IMR-90 (cell line): ENCODE data around the gene PLEKHH2. TPM values are rescaled to one million over a fixed set of nuclear protein-coding genes. Genes with fewer than 3 reads are reported as not detected.

ENCODE experiments used
- ATAC-seq: fragments of 200-7000 bp; cut with Tn5 transposase; 2 replicates; pipeline ENCODE4 v1.9.1; 2020; ENCODE audit warnings: low read depth, mild to moderate bottlenecking, moderate library complexity
- BruUV-seq: library from RNA; stranded (reverse); fragments of 400-500 nt; replicated peaks from 2 replicates; lab custom pipeline; 2021; lab: Mats Ljungman, UMichigan
- CTCF ChIA-PET: fragments of 300-600 bp; formaldehyde crosslinking; extraction: SDS; loops from one replicate; lab custom pipeline; 2021; ENCODE audit warnings: antibody characterized with exemption; lab: Yijun Ruan, JAX
- POLR2A ChIA-PET: fragments of 300-600 bp; sonication (Branson Sonifier 250); formaldehyde crosslinking; loops from one replicate; lab custom pipeline; 2022; ENCODE audit warnings: antibody characterized with exemption; ENCODE audit not compliant: unreplicated experiment; lab: Charles Lee
- DNase-seq: peaks from one replicate; pipeline ENCODE4 v3.0.0; 2013
- H2AFZ ChIP-seq: replicated peaks from 2 replicates; pipeline ENCODE3; 2013; ENCODE audit warnings: low read length, mild to moderate bottlenecking; ENCODE audit not compliant: poor library complexity
- H2AK5ac ChIP-seq: 2 replicates; pipeline ENCODE4 v1.6.1; 2013; ENCODE audit warnings: low read depth, low read length, inconsistent platforms
- H2AK9ac ChIP-seq: replicated peaks from 2 replicates; pipeline ENCODE3; 2013; ENCODE audit warnings: mild to moderate bottlenecking, low read depth, low read length, moderate library complexity; ENCODE audit not compliant: poor library complexity
- H2BK120ac ChIP-seq: 2 replicates; pipeline ENCODE4 v1.6.1; 2013; ENCODE audit warnings: low read depth, low read length, inconsistent platforms
- H2BK15ac ChIP-seq: 3 replicates; pipeline ENCODE4 v1.6.1; 2013; ENCODE audit warnings: low read depth, low read length, inconsistent platforms
- H2BK20ac ChIP-seq: 2 replicates; pipeline ENCODE4 v1.6.1; 2013; ENCODE audit warnings: low read depth, mild to moderate bottlenecking, inconsistent platforms, low read length, moderate library complexity
- H2BK5ac ChIP-seq: 2 replicates; pipeline ENCODE4 v1.6.1; 2013; ENCODE audit warnings: mild to moderate bottlenecking, low read depth, low read length, inconsistent platforms; ENCODE audit not compliant: poor library complexity, severe bottlenecking
- H3K14ac ChIP-seq: replicated peaks from 2 replicates; pipeline ENCODE4 v1.6.1; 2013; ENCODE audit warnings: low read depth, low read length, inconsistent platforms
- H3K18ac ChIP-seq: 2 replicates; pipeline ENCODE4 v1.6.1; 2013; ENCODE audit warnings: low read depth, low read length, control low read depth
- H3K23ac ChIP-seq: 2 replicates; pipeline ENCODE4 v1.6.1; 2013; ENCODE audit warnings: low read depth, low read length, inconsistent platforms
- H3K27ac ChIP-seq: 2 replicates; pipeline ENCODE4 v1.5.1; 2013; ENCODE audit warnings: mild to moderate bottlenecking, control low read depth, low read length; ENCODE audit not compliant: insufficient read depth
- H3K27me3 ChIP-seq: 2 replicates; pipeline ENCODE4 v1.6.1; 2013; ENCODE audit warnings: low read length; ENCODE audit not compliant: control insufficient read depth, insufficient read depth
- H3K36me3 ChIP-seq: 2 replicates; pipeline ENCODE4 v1.6.1; 2013; ENCODE audit warnings: low read length, mixed read lengths; ENCODE audit not compliant: control insufficient read depth, insufficient read depth
- H3K4ac ChIP-seq: 2 replicates; pipeline ENCODE4 v1.6.1; 2013; ENCODE audit warnings: low read depth, low read length, inconsistent platforms
- H3K4me1 ChIP-seq: 2 replicates; pipeline ENCODE4 v1.6.1; 2013; ENCODE audit warnings: low read length, mixed read lengths; ENCODE audit not compliant: control insufficient read depth, insufficient read depth
- H3K4me2 ChIP-seq: 2 replicates; pipeline ENCODE4 v1.6.1; 2013; ENCODE audit warnings: low read depth, mild to moderate bottlenecking, control low read depth, low read length, moderate library complexity
- H3K4me3 ChIP-seq: 2 replicates; pipeline ENCODE4 v1.5.1; 2013; ENCODE audit warnings: low read depth, mild to moderate bottlenecking, control low read depth, low read length, moderate library complexity; ENCODE audit not compliant: insufficient read depth
- H3K56ac ChIP-seq: 2 replicates; pipeline ENCODE4 v1.6.1; 2013; ENCODE audit warnings: low read length, inconsistent platforms; ENCODE audit not compliant: insufficient read depth; ENCODE audit errors: extremely low read depth
- H3K79me1 ChIP-seq, 2 experiments: 2 replicates each; pipeline ENCODE4 v1.6.1; 2013; ENCODE audit warnings: low read length in 2 of 2, inconsistent platforms in 1 of 2, low read depth in 1 of 2
- H3K9ac ChIP-seq: 2 replicates; pipeline ENCODE4 v1.6.1; 2013; ENCODE audit warnings: low read depth, low read length, control low read depth
- H3K9me1 ChIP-seq: 2 replicates; pipeline ENCODE4 v1.6.1; 2013; ENCODE audit warnings: low read length, inconsistent platforms; ENCODE audit not compliant: insufficient read depth
- H3K9me3 ChIP-seq: 2 replicates; pipeline ENCODE4 v1.6.1; 2013; ENCODE audit warnings: low read length; ENCODE audit not compliant: control insufficient read depth, insufficient read depth
- H4K20me1 ChIP-seq: 2 replicates; pipeline ENCODE4 v1.6.1; 2013; ENCODE audit warnings: low read length, inconsistent platforms; ENCODE audit not compliant: insufficient read depth
- H4K5ac ChIP-seq: 2 replicates; pipeline ENCODE4 v1.6.1; 2013; ENCODE audit warnings: mild to moderate bottlenecking, low read depth, low read length, control low read depth
- H4K8ac ChIP-seq, 2 experiments: 2 replicates each; pipeline ENCODE4 v1.6.1; 2013; ENCODE audit warnings: low read depth in 2 of 2, low read length in 2 of 2, control low read depth in 1 of 2, inconsistent platforms in 1 of 2
- H4K91ac ChIP-seq: 2 replicates; pipeline ENCODE4 v1.6.1; 2013; ENCODE audit warnings: low read depth, low read length, inconsistent platforms; ENCODE audit not compliant: insufficient read depth
- CEBPB ChIP-seq: IDR thresholded peaks from 2 replicates; pipeline ENCODE4 v1.6.1; 2012; ENCODE audit warnings: low read depth, low read length, improper control_type of control experiment
- MAZ ChIP-seq: IDR thresholded peaks from 2 replicates; pipeline ENCODE4 v1.6.1; 2012; ENCODE audit warnings: low read depth, mild to moderate bottlenecking, low read length, improper control_type of control experiment, moderate library complexity, borderline replicate concordance
- WGBS, 2 experiments: methylation state at CpG; one replicate each; pipeline versions ENCODE4 v1.1.5 to v1.1.7; 2013; ENCODE audit warnings: missing lambda C conversion rate in 2 of 2; ENCODE audit not compliant: insufficient read length in 1 of 2; ENCODE audit errors: extremely low coverage in 2 of 2; 5-methylcytosine and 5-hydroxymethylcytosine counted together
- dilution Hi-C: fragments of 300-500 bp; cut with HindIII; formaldehyde crosslinking; loops from one replicate; pipeline ENCODE4 v1.14.3; 2018; ENCODE audit warnings: low sequenced_read_pairs; ENCODE audit not compliant: unreplicated experiment
- in situ Hi-C: fragments of 300-500 bp; cut with MboI; formaldehyde crosslinking; loops from 3 replicates; pipeline ENCODE4 v1.14.3; 2019; ENCODE audit warnings: low sequenced_read_pairs, inconsistent platforms, mixed read lengths
- intact Hi-C: fragments of 100-400 bp; cut with micrococcal nuclease; formaldehyde crosslinking; loops from 2 replicates; pipeline ENCODE4 v1.10.0; 2022
- polyA plus RNA-seq, 3 experiments: library from polyadenylated mRNA; depleted of rRNA; stranded (reverse); fragments of >200 nt; gene quantifications; 2 replicates each; pipeline ENCODE4 v1.2.3, GENCODE V29; 2012; ENCODE audit warnings: low replicate concordance in 1 of 3
- total RNA-seq: library from RNA; depleted of rRNA; stranded (reverse); fragments of >200 nt; gene quantifications from 2 replicates; pipeline ENCODE4 v1.2.3, GENCODE V29; 2012

Gene PLEKHH2
- total and polyA plus RNA-seq, 2 of the 4 experiments (the other 2 are of a cell fraction), result 2.0 to 3.3 TPM

DNA sequence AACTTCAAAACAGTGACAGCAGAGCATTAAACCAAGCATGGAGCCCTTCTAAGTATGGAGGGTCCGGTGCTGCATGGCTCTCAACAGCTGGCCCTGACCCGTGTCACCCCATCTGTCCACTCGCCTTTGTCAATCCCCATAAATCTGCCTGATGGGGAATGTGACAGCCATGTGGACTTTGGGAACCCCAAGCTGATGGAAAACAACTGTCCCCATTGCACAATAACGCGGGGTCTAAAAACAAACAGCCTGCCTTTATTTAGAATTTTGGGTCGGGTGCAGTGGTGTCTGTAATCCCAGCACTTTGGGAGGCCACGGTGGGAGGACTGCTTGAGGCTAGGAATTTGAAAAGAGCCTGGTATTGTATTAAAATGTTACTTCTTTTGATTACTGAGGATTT, 24.1 kb upstream of the PLEKHH2 start:
- H3K36me3 ChIP-seq, result no peaks in the 10 kb centered on the region
- no peak overlapping the region for H2AK5ac ChIP-seq
- peak overlapping the region; percentile 37 for H2AK9ac ChIP-seq
- no peak overlapping the region for H3K56ac ChIP-seq
- peak overlapping the region; percentile 40 for H2AFZ ChIP-seq
- H4K5ac ChIP-seq, result no peak overlapping the region
- 0 out of 2 replicates have a peak overlapping the region, but pooled peaks have one; percentile 3 for H3K4ac ChIP-seq
- ChIA-PET CTCF (interaction anchor here (0.9 kb wide), 1 partner anchor 17 kb away, joined by 3 read pairs; no protein-coding TSS in a partner anchor), POLR2A (no interaction called here)
- H3K27me3 ChIP-seq, result peaks cover 3% of the 10 kb centered on the region; the same call in 1 of the 2 replicates
- H3K14ac ChIP-seq, result no peak overlapping the region
- H3K4me2 ChIP-seq, result no peak overlapping the region
- H2BK20ac ChIP-seq, result no peak overlapping the region; the same call in 1 of the 2 replicates
- no peak overlapping the region for H2BK120ac ChIP-seq
- peaks cover 2% of the 10 kb centered on the region; the same call in 1 of the 2 replicates for H3K4me1 ChIP-seq
- WGBS, 2 experiments, result no CpG with 5 or more reads among the region's 7 CpGs
- in situ Hi-C loops, result loop anchor here (5.0 kb wide), 1 partner anchor 264 kb away; no protein-coding TSS in a partner anchor
- no peak overlapping the region for H2BK5ac ChIP-seq
- no TSS peak for BruUV-seq
- no peak overlapping the region for H2BK15ac ChIP-seq
- DNase-seq, result no peak
- H3K4me3 ChIP-seq, result no peak overlapping the region
- H4K91ac ChIP-seq, result no peak overlapping the region
- no peak overlapping the region for H3K9ac ChIP-seq
- H4K8ac ChIP-seq, result no peak overlapping the region
- H3K23ac ChIP-seq, result no peak overlapping the region
- H3K9me1 ChIP-seq, result no peaks in the 10 kb centered on the region
- intact Hi-C loops, result loop anchor here (2.0 to 5.0 kb wide), 3 partner anchors 144 to 329 kb away; no protein-coding TSS in a partner anchor
- no peak overlapping the region for H3K18ac ChIP-seq
- ATAC-seq, result no peak
- TF ChIP-seq MAZ (no peak), CEBPB (peak; percentile 51)
- H3K27ac ChIP-seq, result no peak overlapping the region
- dilution Hi-C loops, result no loop called here
- no peaks in the 10 kb centered on the region for H3K9me3 ChIP-seq
- H3K79me1 ChIP-seq, result no peaks in the 10 kb centered on the region
- H4K20me1 ChIP-seq, result no peaks in the 10 kb centered on the region
